GM21619 (cell line): ENCODE data around the gene IFT43.
"Not testable (repeated sequence)": the region's sequence is repeated elsewhere in the genome, so short reads cannot be mapped to it uniquely, and the experiment has no call there.

Experiments
- ATAC-seq: cut with Tn5 transposase; IDR thresholded peaks from one replicate; pipeline ENCODE4 v1.9.1; 2021; ENCODE audit not compliant: unreplicated experiment

The IFT43 gene

DNA sequence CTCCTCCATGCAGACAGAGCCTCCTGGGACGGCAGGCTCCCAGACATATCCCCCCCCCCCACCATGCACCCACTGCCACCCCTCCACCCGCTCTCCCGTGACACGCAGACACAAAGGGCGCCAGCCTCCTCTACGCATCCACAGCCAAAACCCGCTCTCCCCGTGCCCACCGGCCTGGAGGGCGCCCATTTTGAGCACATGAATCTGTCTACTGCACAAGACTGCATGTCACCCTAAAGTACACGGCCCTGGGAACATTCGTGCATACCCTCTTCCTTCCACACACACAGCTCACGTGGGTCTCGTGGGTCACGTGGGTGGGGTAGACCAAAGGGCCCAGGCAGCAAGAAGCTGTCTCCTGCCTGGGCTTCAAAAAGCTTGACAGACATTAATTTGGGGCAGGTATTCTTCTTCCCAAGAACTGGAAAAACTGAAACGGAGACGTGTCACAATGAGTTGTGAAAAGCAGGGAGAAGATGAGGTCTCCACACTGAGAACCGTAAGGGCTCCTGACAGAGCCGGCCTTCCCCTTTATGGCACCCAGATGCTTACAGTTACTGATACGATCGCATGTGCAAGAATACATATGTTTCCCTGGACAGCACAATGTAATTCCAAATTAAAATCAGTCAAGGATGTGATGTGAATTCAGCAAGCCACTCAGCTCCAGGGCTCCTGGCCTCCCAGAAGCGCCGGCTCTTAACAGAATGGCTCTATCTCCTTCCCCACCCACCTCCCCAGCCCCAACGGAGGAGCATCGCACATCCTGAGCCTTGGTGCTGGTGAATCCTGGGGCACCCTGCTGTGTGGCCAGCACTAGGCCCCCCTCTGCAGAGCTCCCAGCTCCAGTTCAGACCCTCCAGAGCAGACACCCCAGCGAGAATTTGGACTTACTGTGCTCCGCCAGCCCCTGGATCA, 5.7 kb upstream of the IFT43 start:
- ATAC-seq = no peak

DNA sequence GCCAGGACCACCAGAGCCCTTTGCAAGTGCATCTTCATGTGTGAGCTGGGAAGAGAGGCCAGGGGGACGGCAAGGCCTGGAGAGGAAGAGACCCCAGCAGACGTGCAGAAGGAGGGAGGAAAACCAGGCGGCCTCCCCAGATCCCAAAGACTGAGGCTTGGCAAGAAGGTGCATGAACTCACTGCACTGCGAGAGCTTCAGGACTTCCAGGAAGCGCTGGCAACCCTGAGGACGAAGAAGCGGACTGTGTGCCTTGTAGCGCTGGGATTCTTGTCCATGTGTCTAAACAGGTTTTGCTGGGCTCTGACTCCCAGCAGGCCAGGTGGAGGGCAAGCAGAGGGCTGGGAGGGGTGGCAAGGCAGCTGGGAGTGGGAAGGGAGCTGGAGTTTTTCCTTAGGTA, 4.7 kb upstream of the IFT43 start:
- ATAC-seq = no peak

DNA sequence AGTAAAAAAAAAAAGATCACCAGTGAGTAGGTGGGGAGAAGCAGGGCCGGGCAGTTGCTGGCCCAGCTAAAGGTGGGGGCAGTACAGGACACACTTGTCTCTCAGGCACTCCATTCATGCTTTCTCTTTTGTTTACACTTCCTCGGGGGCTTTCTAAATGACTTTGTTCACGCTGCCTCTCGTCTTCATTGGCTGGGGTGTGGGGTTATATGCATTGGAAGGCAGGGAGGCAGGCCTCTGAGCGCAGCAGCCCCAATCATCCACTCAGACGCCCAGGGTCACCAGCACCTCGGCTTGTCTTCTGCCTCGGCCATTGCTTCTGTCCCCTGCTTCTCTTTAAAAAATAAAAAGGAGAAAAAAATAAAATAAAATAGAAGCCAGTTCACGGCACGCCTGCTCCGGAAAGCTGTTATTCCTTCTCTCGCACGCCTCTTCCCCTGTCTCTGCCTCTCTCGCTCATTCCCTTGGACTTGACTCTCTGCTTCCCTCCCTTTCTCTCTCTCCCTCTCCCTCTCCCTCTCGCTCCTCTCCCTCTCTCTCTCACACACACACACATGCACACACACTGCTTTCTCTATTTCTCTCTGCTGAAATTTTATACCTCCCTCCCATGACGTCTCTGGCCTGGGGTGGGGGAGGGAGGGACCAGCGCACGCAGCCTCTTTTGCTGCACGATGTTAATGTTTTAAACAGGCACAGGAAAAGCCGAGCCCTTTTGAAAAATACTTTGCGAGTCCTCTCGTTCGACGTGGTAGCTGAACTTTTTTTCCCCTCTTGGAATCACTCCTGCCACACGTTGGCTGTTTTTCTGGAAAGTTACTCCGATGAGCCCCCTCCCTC, 3.9 kb upstream of the IFT43 start, which contains the start of gene TGFB3:
TSS of gene TGFB3 (minus strand) at position 570 of the 840 bp plus-strand sequence. CDS start 1,102 bp downstream, outside the sequence.
- peak; percentile 44 for ATAC-seq

DNA sequence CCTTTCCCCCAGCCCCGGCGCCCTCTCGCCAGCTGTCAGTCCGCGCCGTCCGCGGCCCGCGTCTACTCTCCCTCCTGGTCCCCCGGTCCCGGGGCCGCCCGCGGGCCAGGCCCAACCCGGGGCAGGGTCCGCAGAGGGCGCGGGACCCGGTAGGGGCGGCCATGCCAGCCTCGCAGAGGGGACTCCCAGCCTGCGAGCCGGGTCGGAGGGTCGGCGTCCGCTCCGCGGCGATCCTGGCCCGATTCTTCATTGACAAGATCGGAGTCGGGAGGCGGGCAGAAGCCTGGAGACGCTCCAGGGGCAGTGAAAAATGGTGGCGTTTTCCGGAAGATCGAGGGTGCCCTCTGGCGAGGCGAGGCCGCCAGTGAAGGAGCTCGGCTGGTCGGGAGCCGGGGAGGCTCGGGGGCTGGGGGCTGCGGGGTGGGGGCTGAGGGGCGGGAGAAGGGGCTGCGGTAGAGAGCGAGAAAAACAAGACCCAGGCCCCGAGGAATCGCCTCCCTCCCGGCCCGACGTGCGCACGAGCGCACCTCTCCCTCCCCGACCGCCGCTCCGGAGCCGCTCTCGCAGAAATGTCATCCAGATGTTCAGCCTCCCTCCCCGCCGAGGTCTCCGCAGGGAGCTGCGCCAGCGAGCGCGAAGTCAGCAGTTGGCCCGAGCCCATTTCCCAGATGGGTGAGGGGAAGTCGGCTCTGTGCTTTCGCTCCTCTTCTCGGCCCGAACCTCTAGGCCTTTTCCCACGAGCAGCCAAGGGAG, 3.1 kb upstream of the IFT43 start:
- peak; percentile 43 for ATAC-seq

DNA sequence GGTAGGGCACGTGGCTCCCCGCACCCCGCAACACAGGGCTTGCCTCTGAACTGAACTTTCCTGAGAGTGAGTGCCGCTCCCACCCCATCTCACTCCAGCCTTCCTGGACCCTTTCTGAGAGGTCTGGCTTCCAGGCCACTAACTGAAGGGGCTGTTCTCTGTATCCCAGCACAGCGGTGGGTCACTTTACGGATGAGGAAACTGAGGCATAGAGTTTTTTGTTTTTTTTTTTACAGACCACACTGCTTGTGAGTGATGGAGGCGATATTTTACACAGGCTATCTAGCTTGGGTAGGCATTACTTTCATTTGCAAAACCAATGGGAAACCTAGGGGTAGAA, 2.6 kb upstream of the IFT43 start:
- ATAC-seq = no peak

DNA sequence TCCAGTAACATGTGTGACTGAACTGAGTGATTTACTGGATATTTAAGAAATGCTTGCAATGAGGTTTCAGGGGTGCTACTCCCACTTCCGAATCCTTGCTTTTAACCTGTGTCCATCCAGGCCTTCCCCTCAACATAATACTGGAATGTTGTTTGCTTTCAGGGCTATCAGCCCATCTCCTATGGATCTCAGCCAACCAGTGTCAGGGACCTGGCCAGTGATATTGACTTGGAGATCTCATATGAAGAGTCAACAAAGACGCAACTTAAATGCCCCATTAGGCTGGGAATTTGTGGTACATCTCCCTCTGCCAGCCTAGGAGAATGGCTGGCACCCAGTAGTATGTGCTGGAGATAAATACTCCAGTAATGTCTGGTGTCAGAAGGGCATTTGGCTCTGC, 889 bp upstream of the IFT43 start:
- ATAC-seq = no peak

DNA sequence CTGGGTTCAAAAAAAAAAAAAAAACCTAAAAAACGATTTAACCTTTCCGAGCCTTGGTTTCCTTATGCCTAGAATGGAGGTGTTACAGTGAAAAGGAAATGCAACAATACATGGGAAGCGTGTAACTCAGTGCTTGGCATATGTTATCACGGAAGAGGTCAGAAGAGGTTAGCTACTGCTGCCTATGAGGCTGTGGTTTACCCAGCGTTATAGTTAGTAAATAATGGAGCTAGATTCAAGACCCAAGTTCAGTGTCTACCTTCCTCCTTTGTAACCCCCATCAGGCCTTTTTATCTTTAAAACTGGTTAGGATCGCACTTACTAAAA, 839 bp downstream of the IFT43 start:
- ATAC-seq = no peak

DNA sequence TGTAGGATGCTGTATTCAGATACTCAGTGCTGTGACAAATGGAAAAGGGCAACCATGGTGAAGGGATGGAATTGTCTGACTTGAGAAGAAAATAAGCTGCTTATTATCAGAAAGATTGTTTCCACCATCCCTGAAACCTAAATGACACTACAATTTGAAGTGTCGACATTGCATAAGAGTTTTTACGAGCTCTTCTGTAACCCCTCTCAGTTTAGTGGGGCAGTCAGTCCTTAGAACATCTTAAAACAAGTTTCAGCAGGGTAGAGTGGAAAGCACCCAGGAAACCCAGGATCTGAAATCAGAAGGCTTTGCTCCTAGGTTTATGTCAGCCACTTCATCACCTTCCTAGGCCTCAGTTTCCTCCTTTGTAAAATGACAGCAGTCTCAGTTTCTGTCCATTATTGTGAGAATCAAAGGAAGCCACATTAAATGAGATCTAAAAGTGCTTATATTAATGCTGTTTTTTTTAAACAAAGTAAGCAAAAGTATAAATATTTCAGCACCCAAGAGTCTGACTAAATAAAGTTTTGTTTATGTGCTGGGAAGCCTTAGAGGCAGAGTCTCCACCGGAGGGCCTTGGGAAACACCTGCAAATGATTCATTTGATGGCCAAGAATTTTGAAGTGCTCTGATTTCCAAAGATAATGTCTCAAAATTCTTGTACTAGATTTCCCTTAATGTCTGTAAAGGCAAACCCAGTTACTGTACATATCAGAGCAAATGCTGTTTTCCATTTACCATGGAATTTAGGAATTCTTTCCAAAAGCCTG, 1.8 kb downstream of the IFT43 start:
- ATAC-seq = no peak

DNA sequence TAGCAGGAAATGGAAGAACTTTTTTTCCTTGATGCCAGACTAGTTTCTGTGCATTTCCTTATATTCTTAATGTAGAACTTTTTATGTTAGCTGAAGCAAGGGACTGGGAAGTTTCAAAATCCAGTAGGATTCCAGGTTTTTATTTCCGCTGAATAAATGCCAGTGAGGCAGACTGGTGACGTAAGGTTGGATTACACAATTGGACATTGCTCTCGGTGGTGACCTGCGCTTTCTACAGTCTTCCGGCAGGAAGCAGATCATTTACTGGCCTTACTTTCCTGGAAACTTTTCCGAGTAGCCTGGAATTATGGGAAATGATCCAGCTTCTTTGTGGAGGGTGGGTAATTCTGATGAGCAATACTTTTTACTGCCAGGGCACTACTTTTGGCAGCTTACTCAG, 3.6 kb downstream of the IFT43 start:
- no peak for ATAC-seq

DNA sequence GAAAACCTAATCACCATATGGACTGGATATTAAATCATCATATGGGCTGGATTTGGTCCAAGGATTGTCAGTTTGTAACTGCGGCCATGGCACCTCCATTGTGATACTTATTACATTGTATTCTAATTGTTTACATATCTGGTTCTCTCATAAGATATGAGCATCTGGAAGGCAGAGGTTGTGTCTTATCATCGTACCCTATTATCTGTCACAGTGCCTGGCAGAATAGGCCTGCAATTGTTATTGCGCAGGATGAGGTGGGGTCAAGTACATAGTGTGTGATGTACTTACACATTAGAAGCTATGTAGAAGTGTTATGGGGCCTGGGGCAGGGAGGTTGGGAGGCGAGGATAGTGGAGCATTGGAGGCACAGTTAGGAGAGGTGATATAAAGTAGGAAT, 4.7 kb downstream of the IFT43 start:
- ATAC-seq = no peak

DNA sequence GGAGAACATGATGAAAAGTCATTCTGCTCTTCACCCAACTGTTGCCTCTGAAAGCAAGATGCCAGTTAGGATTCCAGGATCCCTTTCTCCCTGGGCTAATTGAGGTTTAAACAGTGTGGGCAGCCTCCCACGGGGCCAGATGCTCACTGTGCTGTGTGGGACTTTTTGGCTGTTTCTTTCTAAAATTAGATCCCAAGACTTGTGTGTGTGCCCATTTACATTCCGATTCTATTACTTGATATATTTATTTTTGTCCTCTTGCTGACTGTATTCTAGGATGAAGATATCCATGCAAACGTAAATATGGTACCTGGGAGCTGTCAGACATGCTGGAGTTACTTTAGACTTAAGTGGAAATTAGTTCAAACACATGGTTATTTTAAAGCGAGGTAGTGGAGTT, 6.2 kb downstream of the IFT43 start:
- ATAC-seq = no peak

DNA sequence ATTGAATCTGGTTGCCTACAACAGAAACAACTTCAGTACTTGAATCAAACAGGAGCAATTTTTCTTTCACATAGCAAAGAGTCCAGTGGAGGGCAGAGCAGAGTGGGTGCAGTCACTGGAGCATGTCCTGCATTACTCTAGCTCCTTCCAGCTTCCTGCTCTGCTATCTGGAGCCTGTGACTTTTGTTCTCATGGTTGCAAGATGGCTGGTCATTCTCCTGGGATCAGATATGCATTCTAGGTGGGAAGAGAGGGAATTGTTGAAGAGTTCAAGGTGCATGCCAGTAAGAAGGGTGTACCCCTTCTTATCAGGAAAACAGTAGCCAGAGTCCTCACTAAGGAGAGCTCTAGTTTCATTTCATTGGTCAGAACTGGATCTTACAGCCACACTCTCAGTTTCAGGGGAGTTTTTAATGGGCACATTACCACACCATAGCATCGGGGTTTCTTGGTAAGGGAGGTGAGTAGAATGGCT, 8.0 kb downstream of the IFT43 start:
- peak; percentile 77 for ATAC-seq

DNA sequence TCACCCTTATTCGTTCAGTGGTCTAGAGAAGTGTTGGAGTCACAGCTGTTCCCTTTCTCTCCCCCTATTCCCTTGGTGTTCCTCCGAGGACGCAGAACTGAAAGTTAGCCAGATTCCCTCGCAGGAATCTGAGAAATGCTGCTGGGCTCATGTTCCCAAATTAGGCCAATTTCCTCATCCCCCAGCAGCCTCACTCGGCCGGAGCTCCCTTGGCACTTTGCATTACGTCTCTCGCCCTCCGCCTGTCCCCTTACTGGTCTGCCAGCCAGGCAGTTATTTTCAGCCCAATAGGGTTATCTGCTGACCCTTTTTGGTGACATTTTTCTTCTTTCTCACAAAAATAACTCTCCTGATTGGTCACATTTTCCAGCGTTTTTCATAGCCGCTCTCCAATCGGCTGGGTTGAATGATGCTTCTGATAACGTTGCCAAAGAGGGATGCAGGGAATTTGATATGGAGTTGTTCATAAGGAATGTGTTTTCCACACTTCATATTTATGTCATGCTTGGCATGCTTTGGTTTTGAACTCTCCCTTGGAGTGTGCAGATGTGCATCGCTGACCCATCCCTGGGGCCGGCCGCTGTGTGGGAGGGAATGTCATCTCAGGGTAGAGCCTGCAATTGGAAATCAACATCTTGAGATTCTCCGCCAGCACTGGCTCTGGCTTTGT, 9.9 kb downstream of the IFT43 start:
- ATAC-seq = no peak

DNA sequence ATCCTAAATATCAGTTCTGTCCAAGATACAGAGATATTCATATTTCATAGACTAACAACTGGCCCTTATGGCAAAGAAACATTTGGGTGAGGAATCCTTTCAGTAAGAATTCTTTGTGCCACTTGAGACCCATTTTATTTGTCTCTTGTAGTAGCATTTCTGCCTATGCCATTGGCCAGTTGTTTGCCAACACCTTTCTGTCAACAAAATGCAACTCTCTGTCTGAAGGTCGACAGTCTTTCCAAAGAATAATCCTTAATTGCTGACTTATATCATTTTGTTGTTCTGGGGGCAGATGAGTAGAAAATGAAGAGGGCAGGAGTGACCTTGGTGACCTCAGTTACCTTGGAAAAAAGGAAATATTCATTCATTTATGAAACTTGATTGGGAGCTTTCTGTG, 10.9 kb downstream of the IFT43 start:
- ATAC-seq = no peak

DNA sequence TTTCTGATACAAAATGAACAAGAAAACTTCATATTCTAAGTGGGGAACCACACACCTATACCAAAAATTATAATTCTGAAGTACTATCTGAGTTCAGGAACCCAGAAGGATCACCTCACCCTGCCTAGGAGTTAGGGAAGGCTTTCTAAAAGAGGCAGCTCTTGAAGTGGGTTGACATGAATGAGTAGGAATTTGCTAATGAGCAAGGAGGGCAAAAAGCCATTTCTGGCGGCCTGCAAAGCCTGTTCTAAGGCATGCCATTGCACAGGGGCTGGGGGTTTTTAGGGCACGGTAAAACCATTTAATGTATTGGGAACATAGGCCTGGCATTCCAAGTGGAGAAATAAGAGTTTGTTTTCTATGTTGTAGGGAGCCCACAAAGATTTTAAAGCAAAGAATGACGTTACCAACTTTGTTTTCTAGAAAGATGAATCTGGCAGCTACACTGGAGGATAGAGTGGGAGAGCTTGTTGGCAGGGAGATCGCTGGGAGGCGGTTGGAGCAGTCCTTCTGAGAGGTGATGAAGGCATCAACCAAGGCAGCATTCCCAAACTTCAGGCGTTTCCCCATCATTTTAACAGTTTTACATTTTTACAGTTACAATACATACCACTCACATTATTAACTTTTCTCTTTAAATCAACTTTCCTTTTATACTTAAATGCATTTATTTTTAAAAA, 14.1 kb downstream of the IFT43 start:
- no peak for ATAC-seq

DNA sequence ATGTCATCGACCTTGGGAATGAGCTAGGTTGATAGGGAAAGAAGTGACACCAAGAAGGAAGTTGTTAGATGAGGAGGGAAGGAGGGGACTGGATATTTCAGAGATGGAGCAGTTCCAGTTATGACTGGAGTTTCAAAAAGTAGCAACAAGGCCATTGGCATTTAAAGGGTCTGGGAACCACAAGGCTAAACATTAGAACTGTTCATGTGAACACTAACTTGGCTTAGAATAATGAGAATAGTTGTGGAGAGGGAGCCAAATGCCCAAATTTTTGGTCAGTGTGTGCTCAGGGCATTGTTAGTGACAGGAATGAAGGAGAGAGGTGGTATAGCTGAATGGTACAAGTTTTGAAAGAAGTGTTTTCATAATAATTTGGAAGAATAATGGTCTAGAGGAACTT, 16.8 kb downstream of the IFT43 start:
- no peak for ATAC-seq

DNA sequence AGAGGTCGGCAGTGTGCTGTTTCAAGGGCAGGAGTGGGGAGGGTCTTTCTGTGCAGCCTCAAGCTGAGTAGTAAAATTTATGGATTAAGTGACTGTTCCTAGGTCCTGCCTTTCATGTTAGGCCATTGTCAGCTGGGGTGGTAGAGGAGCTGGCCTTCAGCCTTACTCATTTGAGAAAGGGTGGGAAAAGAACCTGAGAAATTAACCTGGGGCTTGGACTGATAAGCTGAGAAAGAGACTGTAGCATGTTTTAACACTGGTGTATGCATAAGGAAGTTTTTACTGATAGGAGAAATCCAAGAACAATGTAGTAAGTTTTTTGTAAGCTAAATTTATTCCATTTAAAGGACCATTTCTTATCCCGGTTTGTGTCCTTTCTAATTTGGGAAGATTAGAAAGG, 20.7 kb downstream of the IFT43 start:
- ATAC-seq = no peak

DNA sequence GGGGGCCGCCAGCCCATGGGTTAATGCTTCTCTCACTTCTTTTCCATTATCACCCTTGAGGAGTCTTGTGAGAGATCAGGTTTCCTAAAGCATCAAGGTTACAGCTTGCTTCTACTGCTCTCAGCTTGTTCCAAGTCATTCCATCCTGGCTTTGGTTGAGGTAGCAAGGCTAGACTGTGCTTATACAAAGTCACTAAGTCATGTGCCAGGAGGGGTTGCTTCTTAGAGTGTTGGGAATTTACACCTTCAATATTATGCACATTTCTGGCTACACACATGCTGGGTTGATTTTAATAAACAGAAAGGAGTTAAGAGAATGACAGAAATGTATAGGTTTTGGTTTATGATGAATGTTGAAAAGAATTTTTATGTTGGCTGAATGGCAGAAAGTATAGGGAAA, 21.8 kb downstream of the IFT43 start:
- no peak for ATAC-seq

DNA sequence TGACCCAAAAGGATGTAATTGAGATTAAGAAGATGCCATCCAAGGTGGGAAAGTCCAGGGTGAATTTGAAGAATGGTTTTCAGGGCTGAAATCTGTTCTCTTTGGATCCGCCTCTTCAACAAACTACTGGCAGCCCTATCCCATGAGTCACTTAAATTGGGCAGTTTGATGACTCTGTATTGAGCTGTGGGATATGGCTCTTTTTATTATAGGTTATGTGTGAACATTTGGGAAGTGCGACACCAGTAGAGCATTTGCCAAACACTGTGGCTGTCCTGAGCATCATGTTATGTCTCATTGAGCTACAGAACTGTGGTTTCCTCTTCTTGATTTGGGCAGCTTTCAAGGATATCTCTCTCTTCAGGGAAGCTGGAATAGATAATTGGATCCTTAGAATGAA, 22.3 kb downstream of the IFT43 start:
- no peak for ATAC-seq

DNA sequence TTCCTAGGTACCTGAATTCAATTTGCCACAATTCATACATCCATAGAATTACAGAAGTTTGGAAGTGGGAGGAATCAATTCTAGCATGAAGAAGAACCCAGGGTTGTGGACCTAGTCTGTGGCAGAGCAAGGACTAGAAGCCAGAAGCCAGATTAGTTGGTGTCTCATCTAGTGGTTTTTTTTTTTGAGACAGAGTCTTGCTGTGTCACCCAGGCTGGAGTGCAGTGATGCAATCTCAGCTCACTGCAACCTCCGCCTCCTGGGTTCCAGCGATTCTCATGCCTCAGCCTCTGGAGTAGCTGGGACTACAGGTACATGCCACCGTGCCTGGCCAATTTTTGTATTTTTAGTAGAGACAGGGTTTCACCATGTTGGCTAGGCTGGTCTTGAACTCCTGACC, 24.1 kb downstream of the IFT43 start:
- not testable (repeated sequence) for ATAC-seq
